GM12874 (cell line): ENCODE data around the gene PRRC2B.

Experiments
- TF ChIP-seq, protein P1 (sequence below): IDR thresholded peaks from 2 replicates; pipeline ENCODE4 v1.5.1; 2011; ENCODE audit warnings: low read depth, mild to moderate bottlenecking, control low read depth, low read length, moderate library complexity; ENCODE audit not compliant: insufficient read depth

Gene PRRC2B

DNA sequence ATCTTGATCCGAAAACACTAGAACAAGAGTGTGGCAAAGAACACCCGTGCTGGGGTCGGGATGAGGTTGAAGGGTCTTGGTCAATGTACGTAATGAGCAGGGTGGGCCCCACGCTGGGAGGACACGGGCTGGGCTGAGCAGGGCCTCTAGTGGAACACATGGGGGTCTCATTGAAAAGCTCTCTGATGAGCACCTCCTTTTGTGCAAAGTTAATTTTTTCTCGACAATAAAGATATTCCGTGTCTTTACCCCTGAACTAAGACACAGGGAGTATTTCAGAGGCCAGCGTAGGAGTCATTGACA is 129.2 kb downstream of the PRRC2B start:
- TF ChIP-seq, protein P1, sequence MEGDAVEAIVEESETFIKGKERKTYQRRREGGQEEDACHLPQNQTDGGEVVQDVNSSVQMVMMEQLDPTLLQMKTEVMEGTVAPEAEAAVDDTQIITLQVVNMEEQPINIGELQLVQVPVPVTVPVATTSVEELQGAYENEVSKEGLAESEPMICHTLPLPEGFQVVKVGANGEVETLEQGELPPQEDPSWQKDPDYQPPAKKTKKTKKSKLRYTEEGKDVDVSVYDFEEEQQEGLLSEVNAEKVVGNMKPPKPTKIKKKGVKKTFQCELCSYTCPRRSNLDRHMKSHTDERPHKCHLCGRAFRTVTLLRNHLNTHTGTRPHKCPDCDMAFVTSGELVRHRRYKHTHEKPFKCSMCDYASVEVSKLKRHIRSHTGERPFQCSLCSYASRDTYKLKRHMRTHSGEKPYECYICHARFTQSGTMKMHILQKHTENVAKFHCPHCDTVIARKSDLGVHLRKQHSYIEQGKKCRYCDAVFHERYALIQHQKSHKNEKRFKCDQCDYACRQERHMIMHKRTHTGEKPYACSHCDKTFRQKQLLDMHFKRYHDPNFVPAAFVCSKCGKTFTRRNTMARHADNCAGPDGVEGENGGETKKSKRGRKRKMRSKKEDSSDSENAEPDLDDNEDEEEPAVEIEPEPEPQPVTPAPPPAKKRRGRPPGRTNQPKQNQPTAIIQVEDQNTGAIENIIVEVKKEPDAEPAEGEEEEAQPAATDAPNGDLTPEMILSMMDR: no peak

DNA sequence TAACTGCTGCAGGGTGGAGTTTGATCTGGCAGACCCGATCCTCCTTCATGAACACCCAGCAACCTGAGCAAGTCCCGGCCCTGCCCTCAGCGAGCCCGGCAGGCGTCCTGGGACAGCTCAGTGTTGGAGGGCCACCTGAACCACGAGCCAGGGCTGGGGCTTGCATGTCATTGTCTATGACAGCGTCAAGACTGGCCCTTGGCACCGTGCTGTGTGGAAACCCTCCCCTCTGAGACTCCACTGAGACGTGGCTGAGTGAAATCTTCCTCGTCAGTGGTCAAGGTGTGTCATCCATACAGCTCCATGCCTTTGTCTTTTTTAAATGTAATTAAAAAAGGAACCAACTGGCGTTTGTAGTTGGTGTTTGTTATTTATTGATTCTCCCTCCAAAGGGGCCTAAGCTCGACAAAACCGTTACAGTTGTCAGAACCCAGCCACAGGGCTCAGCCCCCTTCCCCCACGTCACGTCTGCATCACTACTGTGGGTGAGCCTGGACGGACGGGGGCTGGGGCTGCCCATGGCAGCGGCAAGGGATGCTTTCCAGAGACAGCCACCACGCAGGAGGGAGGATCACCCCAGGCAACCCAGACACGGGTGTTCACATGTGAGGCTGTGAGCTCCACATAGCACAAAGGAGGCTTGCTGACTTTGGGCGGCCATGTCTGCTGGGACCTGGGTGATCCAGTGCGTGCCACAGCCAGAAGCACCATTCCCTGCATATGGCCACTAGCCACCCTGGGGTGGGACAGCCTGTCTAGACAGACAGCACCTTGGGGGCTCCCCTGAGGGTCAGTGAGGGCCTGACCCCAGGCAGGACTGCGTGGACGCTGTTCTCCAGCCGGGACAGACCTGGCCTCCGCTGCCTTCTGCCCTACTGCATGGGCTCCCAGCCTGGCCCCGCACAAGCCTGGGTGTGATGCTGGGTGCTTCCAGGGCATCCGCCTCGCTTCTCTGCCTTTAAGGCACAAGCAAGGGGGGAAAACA is 129.9 kb downstream of the PRRC2B start:
- TF ChIP-seq, protein P1: no peak

DNA sequence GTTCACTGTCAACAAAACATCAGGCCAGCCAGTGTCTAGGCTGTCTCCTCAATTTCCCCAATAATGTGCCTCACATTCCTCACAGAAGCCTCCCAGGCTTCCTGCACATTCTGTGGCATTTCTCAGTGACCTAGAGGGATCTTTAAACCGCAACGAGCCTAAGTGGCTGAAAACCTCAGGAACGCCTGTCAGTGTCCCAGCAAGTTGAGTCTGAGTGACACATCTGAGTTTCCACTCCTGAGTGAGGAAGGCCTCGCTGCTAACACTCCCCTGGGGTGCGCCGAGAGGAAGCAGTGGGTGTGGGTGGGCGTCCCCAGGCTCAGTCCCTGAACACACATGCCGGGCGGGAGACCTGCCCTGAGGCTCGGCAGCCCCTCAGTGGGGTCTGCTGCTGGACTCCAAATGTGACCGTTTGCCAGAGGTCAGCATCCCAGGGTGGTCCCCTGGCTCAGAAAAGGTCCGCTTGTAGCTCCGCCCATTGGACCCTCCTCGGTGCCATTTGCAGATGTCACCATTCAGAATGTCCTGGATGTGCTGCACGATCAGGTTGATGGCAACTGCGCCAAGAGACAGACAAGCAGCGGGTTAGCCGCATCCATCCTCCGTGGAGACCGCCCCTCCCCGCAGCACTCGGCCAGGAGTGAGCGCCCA is 130.9 kb downstream of the PRRC2B start:
- TF ChIP-seq, protein P1: no peak

DNA sequence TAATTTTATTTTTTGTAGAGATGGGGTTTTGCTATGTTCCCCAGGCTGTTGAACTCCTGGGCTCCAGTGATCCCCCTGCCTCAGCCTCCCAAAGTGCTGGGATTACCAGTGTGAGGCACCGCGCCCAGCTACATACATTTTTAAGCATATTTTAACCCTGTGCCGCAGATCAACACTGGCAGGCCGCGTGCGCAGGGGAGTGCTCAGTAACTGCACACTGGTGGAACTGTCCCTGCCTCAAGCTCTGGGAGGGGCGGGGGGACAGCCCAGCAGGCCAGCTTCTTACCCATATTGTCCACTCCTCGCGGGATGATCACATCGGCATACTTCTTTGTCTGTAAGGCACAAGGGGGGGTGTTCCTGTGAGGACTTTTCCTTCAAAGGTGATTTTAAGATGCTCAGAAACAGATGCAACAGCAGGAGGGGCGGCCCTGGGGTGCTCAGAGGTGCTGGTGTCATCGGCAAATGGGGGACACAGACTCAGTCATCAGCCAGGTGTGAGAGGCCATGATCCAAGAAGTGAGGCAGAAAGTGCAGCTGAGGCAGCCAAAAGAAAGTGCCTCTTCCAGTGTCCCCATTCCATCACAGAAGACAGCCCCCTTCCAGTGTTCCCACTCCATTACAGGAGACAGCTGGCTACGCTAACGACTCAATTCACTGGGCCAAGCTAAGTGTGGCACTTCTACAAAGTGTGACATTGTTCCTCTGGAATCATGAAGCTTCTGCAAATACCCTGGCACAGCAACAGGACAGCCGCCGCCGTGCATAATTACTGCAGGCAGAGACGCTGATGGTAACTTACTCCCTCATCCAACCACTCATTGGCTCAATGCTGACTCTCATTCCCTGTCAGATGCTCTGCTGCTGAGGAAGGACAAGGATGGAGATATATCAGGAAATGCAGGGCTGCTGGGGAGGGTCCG is 132.0 kb downstream of the PRRC2B start:
- TF ChIP-seq, protein P1: no peak

DNA sequence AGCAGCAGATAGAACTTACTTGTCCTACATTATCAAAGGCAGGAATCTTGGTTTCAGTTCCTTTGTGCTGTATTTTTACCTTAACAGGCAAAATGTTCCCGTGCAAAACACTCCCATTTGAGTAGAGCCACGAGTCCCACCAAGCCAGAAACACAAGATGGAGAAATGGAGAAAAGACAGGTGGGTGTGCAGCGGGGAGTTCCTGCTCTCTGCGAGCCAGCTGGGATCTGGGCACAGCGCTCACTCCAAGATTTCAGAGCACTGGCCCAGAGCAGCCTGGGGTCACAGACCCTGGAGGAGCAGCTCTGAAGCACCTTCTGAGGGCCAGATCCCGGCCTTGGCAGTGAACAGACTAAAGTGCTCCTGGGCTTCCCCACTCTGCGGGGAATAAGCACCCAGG is 134.3 kb downstream of the PRRC2B start:
- TF ChIP-seq, protein P1: no peak

DNA sequence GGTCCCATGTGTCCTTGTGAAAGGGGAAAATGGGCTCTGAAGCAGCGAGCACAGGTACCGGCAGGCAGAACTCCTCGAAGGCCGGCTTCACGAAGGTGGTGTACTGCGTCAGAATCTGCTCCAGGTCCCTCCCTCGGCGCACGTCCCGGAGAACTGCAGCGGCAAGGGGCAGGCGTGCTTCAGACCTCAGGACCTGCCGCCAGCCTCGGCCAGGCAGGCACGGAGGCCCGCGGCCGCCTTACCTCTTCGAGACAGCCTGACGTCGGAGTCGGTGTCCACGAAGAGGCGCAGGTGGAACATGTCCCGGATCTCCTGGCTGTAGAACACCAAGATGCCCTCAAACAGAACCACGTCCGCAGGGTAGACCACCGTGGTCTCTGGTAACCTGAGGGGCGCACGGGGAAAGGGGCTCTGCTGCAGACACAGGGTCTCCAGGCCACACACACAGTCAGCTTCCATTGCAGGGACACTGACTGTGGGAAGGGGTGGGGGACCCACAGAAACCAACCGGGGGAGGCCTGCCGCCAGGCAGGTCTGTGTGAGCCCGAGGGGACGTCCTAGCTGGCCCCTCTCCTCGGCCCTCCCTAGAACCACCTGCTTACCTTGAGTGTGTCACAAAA is 135.1 kb downstream of the PRRC2B start:
- TF ChIP-seq, protein P1: no peak
